ENCODE data around the gene PLD1. TPM values are rescaled to one million over a fixed set of nuclear protein-coding genes. Genes with fewer than 3 reads are reported as not detected.
"Not testable (repeated sequence)": the region's sequence is repeated elsewhere in the genome, so short reads cannot be mapped to it uniquely, and the experiment has no call there.

Gene PLD1
- total RNA-seq, 1 donor from 2014 or later = 13.9 TPM

- Mint-ChIP-seq H3K27me3 (ENCODE audit: unreplicated experiment) (no peaks in the 10 kb centered on the region), H3K9me3 (ENCODE audit: unreplicated experiment) (no peaks in the 10 kb centered on the region), H3K4me3 (ENCODE audit: unreplicated experiment) (no peak overlapping the region), H3K36me3 (ENCODE audit: unreplicated experiment) (no peaks in the 10 kb centered on the region), H3K4me1 (ENCODE audit: unreplicated experiment) (peaks cover 16% of the 10 kb centered on the region), H3K27ac (ENCODE audit: unreplicated experiment) (peak overlapping the region; percentile 11)
- DNase-seq (ENCODE audit: extremely low spot score, unreplicated experiment) = no peak
- TF ChIP-seq CTCF (IDR thresholded peaks at IDR 0.05) = no peak
Measured at GRCh38 chr3:171748064-171748924, 62.0 kb downstream of the PLD1 start.

DNA sequence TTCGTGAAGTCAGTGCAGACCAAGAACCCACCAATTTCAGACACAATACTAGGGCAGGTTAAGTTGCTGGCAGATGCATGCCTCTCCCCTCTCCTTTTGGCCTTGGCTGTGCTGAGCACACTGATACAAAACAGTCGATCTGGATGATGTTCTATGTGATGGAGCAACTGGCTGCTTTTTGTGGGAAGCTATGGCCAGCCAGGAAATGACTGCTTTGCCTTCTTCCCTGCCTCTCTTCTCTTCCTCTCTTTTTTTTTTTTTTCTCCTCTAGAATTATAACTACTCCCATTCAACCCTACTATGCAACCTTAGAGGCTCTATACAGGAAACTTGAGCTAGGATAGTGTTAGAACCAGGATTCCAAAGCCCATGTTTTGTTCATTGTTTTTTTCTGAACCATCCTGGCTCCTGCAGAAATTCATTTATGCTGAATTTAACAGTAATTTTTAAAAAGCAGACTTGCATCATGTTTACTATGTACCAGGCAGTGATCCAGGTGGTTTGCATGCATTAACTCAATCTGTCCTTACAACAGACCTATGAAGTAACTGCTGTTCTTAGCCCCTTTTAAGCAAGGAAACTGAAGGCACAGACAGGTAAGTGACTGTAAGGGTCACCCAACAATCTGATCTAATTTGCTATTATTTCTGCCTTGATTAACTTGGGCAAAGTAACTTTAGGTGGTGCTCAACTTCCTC, 62.9 kb downstream of the PLD1 start:
- DNase-seq (ENCODE audit: extremely low spot score, unreplicated experiment) = no peak
- no peaks in the 10 kb centered on the region for H3K27me3 Mint-ChIP-seq (ENCODE audit: unreplicated experiment)
- H3K36me3 Mint-ChIP-seq (ENCODE audit: unreplicated experiment) = no peaks in the 10 kb centered on the region
- peaks cover 22% of the 10 kb centered on the region for H3K4me1 Mint-ChIP-seq (ENCODE audit: unreplicated experiment)
- no peaks in the 10 kb centered on the region for H3K9me3 Mint-ChIP-seq (ENCODE audit: unreplicated experiment)
- no peak for TF ChIP-seq CTCF (IDR thresholded peaks at IDR 0.05)
- no peak overlapping the region for H3K4me3 Mint-ChIP-seq (ENCODE audit: unreplicated experiment)
- H3K27ac Mint-ChIP-seq (ENCODE audit: unreplicated experiment) = no peak overlapping the region

DNA sequence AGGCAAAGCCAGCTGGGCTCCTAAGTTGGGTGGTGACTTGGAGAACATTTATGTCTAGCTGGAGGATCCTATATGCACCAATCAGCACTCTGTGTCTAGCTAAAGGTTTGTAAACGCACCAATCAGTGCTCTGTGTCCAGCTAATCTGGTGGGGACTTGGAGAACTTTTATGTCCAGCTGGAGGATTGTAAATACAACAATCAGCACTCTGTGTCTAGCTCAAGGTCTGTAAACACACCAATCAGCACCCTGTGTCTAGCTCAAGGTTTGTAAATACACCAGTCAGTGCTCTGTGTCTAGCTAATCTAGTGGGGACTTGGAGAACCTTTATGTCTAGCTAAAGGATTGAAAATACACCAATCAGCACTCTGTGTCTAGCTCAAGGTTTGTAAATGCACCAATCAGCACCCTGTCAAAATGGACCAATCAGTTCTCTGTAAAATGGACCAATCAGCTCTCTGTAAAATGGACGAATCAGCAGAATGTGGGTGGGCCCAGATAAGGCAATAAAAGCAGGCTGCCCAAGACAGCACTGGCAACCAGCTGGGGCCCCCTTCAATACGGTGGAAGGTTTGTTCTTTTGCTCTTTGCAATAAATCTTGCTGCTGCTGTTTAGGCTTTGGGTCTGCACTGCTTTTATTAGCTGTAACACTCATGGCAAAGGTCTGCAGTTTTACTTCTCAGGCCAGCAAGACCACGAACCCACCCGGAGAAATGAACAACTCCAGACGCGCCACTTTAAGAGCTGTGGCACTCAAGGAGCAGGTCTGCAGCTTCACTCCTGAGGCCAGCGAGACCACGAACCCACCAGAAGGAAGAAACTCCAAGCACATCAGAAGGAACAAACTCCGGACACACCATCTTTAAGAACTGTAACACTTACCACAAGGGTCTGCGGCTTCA, 63.7 kb downstream of the PLD1 start:
- not testable (repeated sequence) for H3K9me3 Mint-ChIP-seq (ENCODE audit: unreplicated experiment); H3K4me3 Mint-ChIP-seq (ENCODE audit: unreplicated experiment); H3K27me3 Mint-ChIP-seq (ENCODE audit: unreplicated experiment); H3K36me3 Mint-ChIP-seq (ENCODE audit: unreplicated experiment); H3K27ac Mint-ChIP-seq (ENCODE audit: unreplicated experiment); DNase-seq (ENCODE audit: extremely low spot score, unreplicated experiment)
- peaks cover 22% of the 10 kb centered on the region for H3K4me1 Mint-ChIP-seq (ENCODE audit: unreplicated experiment)

GRCh38 chr3:171745577-171746319, 64.5 kb downstream of the PLD1 start:
- no peak overlapping the region for H3K27ac Mint-ChIP-seq (ENCODE audit: unreplicated experiment)
- no peak for DNase-seq (ENCODE audit: extremely low spot score, unreplicated experiment)
- no peak overlapping the region for H3K4me3 Mint-ChIP-seq (ENCODE audit: unreplicated experiment)
- no peaks in the 10 kb centered on the region for H3K36me3 Mint-ChIP-seq (ENCODE audit: unreplicated experiment)
- no peak for TF ChIP-seq CTCF (IDR thresholded peaks at IDR 0.05)
- H3K27me3 Mint-ChIP-seq (ENCODE audit: unreplicated experiment) = no peaks in the 10 kb centered on the region
- no peaks in the 10 kb centered on the region for H3K9me3 Mint-ChIP-seq (ENCODE audit: unreplicated experiment)
- H3K4me1 Mint-ChIP-seq (ENCODE audit: unreplicated experiment) = peaks cover 22% of the 10 kb centered on the region

DNA sequence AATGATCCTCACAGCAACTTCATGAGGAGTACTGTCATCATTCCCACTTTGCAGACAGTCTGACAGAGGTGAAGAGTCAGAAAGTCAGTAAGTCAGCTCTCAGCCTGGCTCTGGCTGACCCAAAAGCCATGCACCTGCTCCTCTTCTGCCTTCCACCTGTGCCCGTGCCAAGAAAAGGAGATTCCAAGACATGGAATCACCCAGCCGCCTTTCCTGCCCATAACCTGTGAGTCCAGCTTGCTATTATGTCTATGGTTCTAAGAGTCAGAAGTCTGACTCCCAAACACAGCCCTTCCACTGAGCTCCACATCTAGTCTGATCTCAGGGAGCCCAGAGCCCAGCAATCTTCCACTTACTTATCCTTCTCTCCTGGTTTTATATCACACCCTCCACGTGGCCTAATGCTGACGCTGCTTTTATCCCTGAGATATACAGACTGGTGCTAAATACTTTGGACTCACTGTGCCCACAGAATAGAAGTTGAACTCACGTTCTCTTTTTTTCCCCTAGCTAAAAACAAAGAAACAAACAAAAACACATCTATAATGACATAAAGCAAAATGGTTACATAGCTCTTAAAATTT, 66.0 kb downstream of the PLD1 start:
- H3K4me3 Mint-ChIP-seq (ENCODE audit: unreplicated experiment) = no peak overlapping the region
- no peak overlapping the region for H3K27ac Mint-ChIP-seq (ENCODE audit: unreplicated experiment)

More for the DNA sequence above, 66.0 kb downstream of the PLD1 start:
- Mint-ChIP-seq H3K9me3 (ENCODE audit: unreplicated experiment) (no peaks in the 10 kb centered on the region), H3K4me1 (ENCODE audit: unreplicated experiment) (peaks cover 22% of the 10 kb centered on the region), H3K27me3 (ENCODE audit: unreplicated experiment) (no peaks in the 10 kb centered on the region), H3K36me3 (ENCODE audit: unreplicated experiment) (no peaks in the 10 kb centered on the region)
- no peak for TF ChIP-seq CTCF (IDR thresholded peaks at IDR 0.05)
- DNase-seq (ENCODE audit: extremely low spot score, unreplicated experiment) = no peak
